ENCODE measurements around the gene FUCA1.

Gene FUCA1

GRCh38 chr1:23795676-23796465 is 72.2 kb downstream of the FUCA1 start:
- no peak for DNase-seq (ENCODE audit: low read depth in 1 of 2, low spot score in 1 of 2)
- no peak for TF ChIP-seq GABPA (IDR thresholded peaks at IDR 0.05; ENCODE audit: low read depth)
- no peak for TF ChIP-seq CTCF (IDR thresholded peaks at IDR 0.05; ENCODE audit: insufficient read depth, low read length)
- no peak for TF ChIP-seq SPI1 (IDR thresholded peaks at IDR 0.05; ENCODE audit: borderline replicate concordance, low read depth)
- no peak for TF ChIP-seq REST (IDR thresholded peaks at IDR 0.05; ENCODE audit: insufficient replicate concordance, low read depth)
- TF ChIP-seq POLR2AphosphoS5 (IDR thresholded peaks at IDR 0.05; ENCODE audit: low read depth) = no peak
- H3K4me3 ChIP-seq (replicated peaks; ENCODE audit: insufficient read depth, low read length) = no peak overlapping the region
- no peak overlapping the region for H3K27ac ChIP-seq (replicated peaks)
- H3K27me3 ChIP-seq (ENCODE audit: insufficient read depth, poor library complexity, severe bottlenecking) = no peaks in the 10 kb centered on the region
